GM18517 (cell line): Measurements from ENCODE around the gene ARMC7.

Experiments
- ATAC-seq: cut with Tn5 transposase; IDR thresholded peaks from one replicate; pipeline ENCODE4 v1.9.1; 2021; ENCODE audit warnings: mild to moderate bottlenecking, moderate library complexity; ENCODE audit not compliant: unreplicated experiment

The ARMC7 gene

GRCh38 chr17:75077496-75078283 lies 32.1 kb upstream of the ARMC7 start:
- ATAC-seq = peak; percentile 43

GRCh38 chr17:75078284-75079022 lies 31.3 kb upstream of the ARMC7 start:
- ATAC-seq = peak; percentile 47

GRCh38 chr17:75079023-75079373 lies 30.8 kb upstream of the ARMC7 start:
- no peak for ATAC-seq

- ATAC-seq = no peak
Observed at GRCh38 chr17:75081611-75082540, 27.9 kb upstream of the ARMC7 start.

- ATAC-seq = no peak
Observed at GRCh38 chr17:75082683-75083082, 27.1 kb upstream of the ARMC7 start.

GRCh38 chr17:75084039-75084660 lies 25.6 kb upstream of the ARMC7 start:
- no peak for ATAC-seq

- no peak for ATAC-seq
Observed at GRCh38 chr17:75086496-75087181, 23.1 kb upstream of the ARMC7 start.

- no peak for ATAC-seq
Observed at GRCh38 chr17:75087182-75087557, 22.6 kb upstream of the ARMC7 start.

GRCh38 chr17:75087558-75088453 lies 22.0 kb upstream of the ARMC7 start, which contains the start of gene SLC16A5:
TSS of gene SLC16A5 (plus strand) at chr17:75087954. CDS start at chr17:75093637, 5,683 bp downstream.
- ATAC-seq = no peak

GRCh38 chr17:75088465-75089417 lies 21.0 kb upstream of the ARMC7 start:
- ATAC-seq = no peak

- ATAC-seq = no peak
Observed at GRCh38 chr17:75090871-75091854, 18.6 kb upstream of the ARMC7 start.

GRCh38 chr17:75091855-75092327 lies 17.9 kb upstream of the ARMC7 start:
- ATAC-seq = no peak

GRCh38 chr17:75093548-75094158 lies 16.1 kb upstream of the ARMC7 start:
- ATAC-seq = no peak

- ATAC-seq = no peak
Observed at GRCh38 chr17:75094871-75095399, 14.8 kb upstream of the ARMC7 start.

GRCh38 chr17:75096082-75096625 lies 13.6 kb upstream of the ARMC7 start:
- no peak for ATAC-seq

- no peak for ATAC-seq
Observed at GRCh38 chr17:75097865-75098264, 11.9 kb upstream of the ARMC7 start.
